Lower leg skin (tissue), 4 donors: ENCODE results near the gene CACNG6. TPM values are rescaled to one million over a fixed set of nuclear protein-coding genes. Genes with fewer than 3 reads are reported as not detected.

ENCODE experiments used
- DNase-seq, 2 donors: peaks; one replicate each; pipeline ENCODE4 v3.0.0-alpha.2; 2019; ENCODE audit warnings: low spot score in 2 of 2
- H3K4me3 ChIP-seq: fragments of 200-600 bp; sonication (generic); 2 replicates; pipeline ENCODE4 v1.5.1; 2017; ENCODE audit warnings: mild to moderate bottlenecking, low read depth; ENCODE audit not compliant: poor library complexity, severe bottlenecking
- POLR2A ChIP-seq, 2 donors: fragments of 450-650 bp; IDR thresholded peaks; one replicate each; pipeline ENCODE4 v1.6.1; 2016 to 2017; ENCODE audit warnings: antibody characterized with exemption in 2 of 2, mild to moderate bottlenecking in 1 of 2, moderate library complexity in 1 of 2
- WGBS, 2 donors: methylation state at CpG; one replicate each; pipeline ENCODE4 v1.1.5; 2018; 5-methylcytosine and 5-hydroxymethylcytosine counted together
- intact Hi-C: fragments of 100-400 bp; cut with DNase I; formaldehyde crosslinking; loops from one replicate; pipeline ENCODE4 v1.15.0; 2023; ENCODE audit warnings: low total_unique reads
- total RNA-seq, 4 donors: library from RNA; depleted of rRNA; stranded (reverse); fragments of >200 nt; gene quantifications; one replicate each; pipeline ENCODE4 v1.1.0, GENCODE V29; 2016
- TF ChIP-seq, protein P1 (sequence below), 3 donors: fragments of 450-650 bp; IDR thresholded peaks; one replicate each; pipeline ENCODE4 v1.5.1; 2016; ENCODE audit warnings: antibody characterized with exemption in 3 of 3, mild to moderate bottlenecking in 3 of 3, moderate library complexity in 2 of 3

The CACNG6 gene
- total RNA-seq, 4 donors from 2014 or later = not detected

DNA sequence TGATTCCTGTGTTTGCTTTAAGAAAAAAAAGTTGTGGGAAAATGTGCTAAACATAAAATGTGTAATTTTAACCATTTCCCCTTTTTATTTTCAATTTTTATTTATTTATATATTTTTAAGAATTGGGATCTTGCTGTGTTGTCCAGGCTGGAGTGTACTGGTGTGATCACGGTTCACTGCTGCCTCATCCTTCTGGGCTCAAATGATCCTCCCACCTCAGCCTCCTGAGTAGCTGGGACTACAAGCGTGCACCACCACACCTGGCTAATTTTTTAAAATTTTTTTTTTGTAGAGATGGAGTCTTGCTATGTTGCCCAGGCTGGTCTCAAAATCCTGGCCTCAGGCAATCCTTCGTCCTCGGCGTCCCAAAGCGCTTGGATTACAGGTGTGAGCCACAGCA lies 19.0 kb downstream of the CACNG6 start:
- intact Hi-C loops = loop anchor here (10.0 kb wide), 1 partner anchor 166 kb away; no protein-coding TSS in a partner anchor
- DNase-seq = no peak
- TF ChIP-seq POLR2A (IDR thresholded peaks at IDR 0.05) = no peak
- TF ChIP-seq, protein P1, sequence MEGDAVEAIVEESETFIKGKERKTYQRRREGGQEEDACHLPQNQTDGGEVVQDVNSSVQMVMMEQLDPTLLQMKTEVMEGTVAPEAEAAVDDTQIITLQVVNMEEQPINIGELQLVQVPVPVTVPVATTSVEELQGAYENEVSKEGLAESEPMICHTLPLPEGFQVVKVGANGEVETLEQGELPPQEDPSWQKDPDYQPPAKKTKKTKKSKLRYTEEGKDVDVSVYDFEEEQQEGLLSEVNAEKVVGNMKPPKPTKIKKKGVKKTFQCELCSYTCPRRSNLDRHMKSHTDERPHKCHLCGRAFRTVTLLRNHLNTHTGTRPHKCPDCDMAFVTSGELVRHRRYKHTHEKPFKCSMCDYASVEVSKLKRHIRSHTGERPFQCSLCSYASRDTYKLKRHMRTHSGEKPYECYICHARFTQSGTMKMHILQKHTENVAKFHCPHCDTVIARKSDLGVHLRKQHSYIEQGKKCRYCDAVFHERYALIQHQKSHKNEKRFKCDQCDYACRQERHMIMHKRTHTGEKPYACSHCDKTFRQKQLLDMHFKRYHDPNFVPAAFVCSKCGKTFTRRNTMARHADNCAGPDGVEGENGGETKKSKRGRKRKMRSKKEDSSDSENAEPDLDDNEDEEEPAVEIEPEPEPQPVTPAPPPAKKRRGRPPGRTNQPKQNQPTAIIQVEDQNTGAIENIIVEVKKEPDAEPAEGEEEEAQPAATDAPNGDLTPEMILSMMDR (IDR thresholded peaks at IDR 0.05) = no peak
- WGBS, 2 donors = 83 to 87% methylated on average over 6 of the region's 6 CpGs
- no peak overlapping the region for H3K4me3 ChIP-seq

DNA sequence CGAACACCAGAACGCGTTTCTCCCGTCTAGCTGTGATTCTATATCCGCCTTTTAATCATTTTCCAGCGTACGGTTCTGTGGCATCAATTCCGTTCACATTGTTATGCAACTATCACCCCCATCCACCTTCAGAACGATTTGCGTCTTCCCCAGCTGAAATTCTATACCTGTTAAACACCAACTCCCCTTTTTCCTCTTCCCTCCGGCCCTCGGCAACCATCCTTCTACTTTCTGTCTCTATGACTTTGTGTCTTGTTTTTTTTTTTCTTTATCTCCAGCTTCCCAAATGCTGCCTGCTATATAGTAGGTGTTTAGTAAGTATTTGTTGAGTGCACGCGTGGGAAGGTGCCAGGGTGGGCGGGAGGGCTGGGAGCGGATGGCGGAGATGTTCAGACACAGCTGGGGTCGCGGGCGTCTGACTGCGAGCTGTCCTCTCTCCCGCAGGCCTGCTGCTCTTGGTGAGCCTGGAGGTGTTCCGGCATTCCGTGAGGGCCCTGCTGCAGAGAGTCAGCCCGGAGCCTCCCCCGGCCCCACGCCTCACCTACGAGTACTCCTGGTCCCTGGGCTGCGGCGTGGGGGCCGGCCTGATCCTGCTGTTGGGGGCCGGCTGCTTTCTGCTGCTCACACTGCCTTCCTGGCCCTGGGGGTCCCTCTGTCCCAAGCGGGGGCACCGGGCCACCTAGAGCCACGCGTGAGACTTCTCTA lies 20.2 kb downstream of the CACNG6 start:
- 27 to 28% methylated on average over 34 to 35 of the region's 36 CpGs for WGBS, 2 donors
- intact Hi-C loops = loop anchor here (10.0 kb wide), 1 partner anchor 167 kb away; no protein-coding TSS in a partner anchor
- DNase-seq = no peak
- TF ChIP-seq POLR2A (IDR thresholded peaks at IDR 0.05) = no peak
- TF ChIP-seq, protein P1 (IDR thresholded peaks at IDR 0.05) = no peak
- no peak overlapping the region for H3K4me3 ChIP-seq

GRCh38 chr19:54013866-54014265 lies 22.4 kb downstream of the CACNG6 start:
- intact Hi-C loops = loop anchor here (10.0 kb wide), 1 partner anchor 169 kb away; no protein-coding TSS in a partner anchor
- no peak overlapping the region for H3K4me3 ChIP-seq
- 69 to 73% methylated on average over 8 of the region's 8 CpGs for WGBS, 2 donors
- DNase-seq = no peak
- TF ChIP-seq POLR2A (IDR thresholded peaks at IDR 0.05) = no peak
- TF ChIP-seq, protein P1 (IDR thresholded peaks at IDR 0.05) = no peak

- WGBS, 2 donors = 48 to 61% methylated on average over 19 of the region's 19 CpGs
- TF ChIP-seq POLR2A (IDR thresholded peaks at IDR 0.05) = no peak
- TF ChIP-seq, protein P1 (IDR thresholded peaks at IDR 0.05) = no peak
- DNase-seq = no peak
- intact Hi-C loops = loop anchor here (10.0 kb wide), 1 partner anchor 170 kb away; no protein-coding TSS in a partner anchor
- H3K4me3 ChIP-seq = no peak overlapping the region
Measured at GRCh38 chr19:54014920-54015560, 23.6 kb downstream of the CACNG6 start.

- intact Hi-C loops = loop anchor here (10.0 kb wide), 1 partner anchor 172 kb away; no protein-coding TSS in a partner anchor
- H3K4me3 ChIP-seq = no peak overlapping the region
- no peak for DNase-seq
- TF ChIP-seq POLR2A (IDR thresholded peaks at IDR 0.05) = no peak
- TF ChIP-seq, protein P1 (IDR thresholded peaks at IDR 0.05) = no peak
- WGBS, 2 donors = 85 to 88% methylated on average over 4 of the region's 4 CpGs
Measured at GRCh38 chr19:54017261-54017660, 25.8 kb downstream of the CACNG6 start.
